ENCODE results near the gene SLC25A14. TPM values are rescaled to one million over a fixed set of nuclear protein-coding genes. Genes with fewer than 3 reads are reported as not detected.
A peak's percentile ranks its signal among the peaks of the same experiment; 100 is the strongest.

Gene SLC25A14, protein sequence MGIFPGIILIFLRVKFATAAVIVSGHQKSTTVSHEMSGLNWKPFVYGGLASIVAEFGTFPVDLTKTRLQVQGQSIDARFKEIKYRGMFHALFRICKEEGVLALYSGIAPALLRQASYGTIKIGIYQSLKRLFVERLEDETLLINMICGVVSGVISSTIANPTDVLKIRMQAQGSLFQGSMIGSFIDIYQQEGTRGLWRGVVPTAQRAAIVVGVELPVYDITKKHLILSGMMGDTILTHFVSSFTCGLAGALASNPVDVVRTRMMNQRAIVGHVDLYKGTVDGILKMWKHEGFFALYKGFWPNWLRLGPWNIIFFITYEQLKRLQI
- total RNA-seq (2021) (19.3 and 21.6 TPM in 2 replicates), Bru-seq, nascent RNA (percentile 64 among the genes with signal in this experiment), BruChase-seq, experiment 1, labeled RNA remaining after a 2-hour chase (percentile 61 among the genes with signal in this experiment), BruChase-seq, experiment 2, labeled RNA remaining after a 6-hour chase (percentile 54 among the genes with signal in this experiment)
- long read RNA-seq, transcript SLC25A14-213 (10 exons, 1,403 nt): major isoform, 10 of 22 reads
- long read RNA-seq, partial matches to known transcripts: 0 of 22 reads
- long read RNA-seq, other reads (novel, unspliced or antisense): 11 of 22 reads

- no TSS peak for BruUV-seq (replicated peaks)
- no peak for TF ChIP-seq EZH2 (IDR thresholded peaks at IDR 0.05; ENCODE audit: borderline replicate concordance, low read depth, low read length, poor library complexity, severe bottlenecking)
- TF ChIP-seq CTCF (conservative IDR thresholded peaks at IDR 0.05; ENCODE audit: low read depth, low read length): no peak
- H3K4me3 ChIP-seq (ENCODE audit: low read depth, low read length, poor library complexity, severe bottlenecking): peak within 1 kb of the TSS; percentile 69
- H3K27me3 ChIP-seq (replicated peaks; ENCODE audit: insufficient read depth, low read depth, low read length, poor library complexity): no peaks in the 10 kb centered on the region
- H3K4me1 ChIP-seq (ENCODE audit: insufficient read depth, low read length, poor library complexity, severe bottlenecking): no peaks in the 10 kb centered on the region
- intact Hi-C loops (cut with micrococcal nuclease; ENCODE audit: unreplicated experiment): loop anchor here (10.0 kb wide), 1 partner anchor 575 kb away; no protein-coding TSS in a partner anchor
- no peaks in the 10 kb centered on the region for H3K9me3 ChIP-seq (ENCODE audit: low read depth, low read length, poor library complexity, severe bottlenecking)
- CTCF ChIA-PET: no interaction called here
- DNase-seq (ENCODE audit: low spot score): peak; percentile 78
- peak within 1 kb of the TSS; percentile 78 for H3K27ac ChIP-seq (ENCODE audit: low read depth, low read length, poor library complexity, severe bottlenecking)
- POLR2A ChIA-PET (ENCODE audit: low non-redundant PET): interaction anchor here (0.7 kb wide), 1 partner anchor 231 kb away, joined by 3 read pairs; no protein-coding TSS in a partner anchor
- no peaks in the 10 kb centered on the region for H3K36me3 ChIP-seq (ENCODE audit: insufficient read depth, low read length, poor library complexity, severe bottlenecking)
Measured at GRCh38 chrX:130339408-130340222, at the start of gene SLC25A14. TSS of gene SLC25A14 (plus strand) at chrX:130339919. CDS start at chrX:130340279, 360 bp downstream.

DNA sequence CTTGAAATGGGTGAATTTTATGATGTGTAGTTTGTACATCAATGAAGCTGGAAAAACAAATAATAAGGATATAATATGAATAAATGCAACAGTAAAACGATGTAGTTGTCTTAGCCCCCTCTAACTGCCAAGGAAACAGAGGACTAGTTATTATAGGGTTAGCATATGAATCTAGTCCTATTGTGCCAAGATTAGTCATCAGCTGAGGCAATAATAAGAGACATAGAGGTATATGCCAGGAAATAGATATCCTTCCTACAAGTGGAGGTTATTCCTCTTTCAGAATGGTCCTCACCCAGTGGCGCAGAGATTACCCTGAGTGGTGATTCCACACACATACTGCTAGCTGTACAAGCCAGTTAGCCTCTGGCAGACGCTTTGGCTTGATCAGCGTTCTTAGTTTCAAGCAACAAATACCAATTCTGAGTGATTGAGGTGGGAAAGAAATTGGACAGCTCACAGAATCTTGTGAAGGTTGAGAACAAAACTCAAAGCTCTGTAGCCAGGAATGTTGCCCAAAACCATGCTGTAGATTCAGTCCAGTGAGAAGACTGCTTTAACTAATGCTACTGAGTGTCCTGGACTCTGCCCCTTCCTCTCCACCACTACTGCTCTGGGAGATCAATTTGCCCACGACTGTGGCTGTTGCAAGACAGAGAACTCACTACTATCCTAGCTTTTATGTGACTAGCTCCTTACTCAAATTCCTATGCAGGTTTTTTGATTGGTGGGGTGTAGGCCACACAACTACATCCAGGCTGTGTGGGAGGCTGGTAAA lies 44.0 kb upstream of the SLC25A14 start:
- intact Hi-C loops (cut with micrococcal nuclease; ENCODE audit: unreplicated experiment): no loop called here
- DNase-seq (ENCODE audit: low spot score): no peak
- POLR2A ChIA-PET (ENCODE audit: low non-redundant PET): no interaction called here
- no peaks in the 10 kb centered on the region for H3K9me3 ChIP-seq (ENCODE audit: low read depth, low read length, poor library complexity, severe bottlenecking)
- TF ChIP-seq CTCF (conservative IDR thresholded peaks at IDR 0.05; ENCODE audit: low read depth, low read length) (no peak), EZH2 (IDR thresholded peaks at IDR 0.05; ENCODE audit: borderline replicate concordance, low read depth, low read length, poor library complexity, severe bottlenecking) (no peak)
- no peak overlapping the region for H3K4me3 ChIP-seq (ENCODE audit: low read depth, low read length, poor library complexity, severe bottlenecking)
- no peak overlapping the region for H3K27ac ChIP-seq (ENCODE audit: low read depth, low read length, poor library complexity, severe bottlenecking)
- H3K27me3 ChIP-seq (replicated peaks; ENCODE audit: insufficient read depth, low read depth, low read length, poor library complexity): no peaks in the 10 kb centered on the region
- H3K36me3 ChIP-seq (ENCODE audit: insufficient read depth, low read length, poor library complexity, severe bottlenecking): no peaks in the 10 kb centered on the region
- BruUV-seq (replicated peaks): no TSS peak
- peaks cover 7% of the 10 kb centered on the region for H3K4me1 ChIP-seq (ENCODE audit: insufficient read depth, low read length, poor library complexity, severe bottlenecking)
- CTCF ChIA-PET: interaction anchor here (0.6 kb wide), 1 partner anchor 40 kb away, joined by 4 read pairs; no protein-coding TSS in a partner anchor

- Histone ChIP-seq H3K4me1 (ENCODE audit: insufficient read depth, low read length, poor library complexity, severe bottlenecking) (peaks cover 7% of the 10 kb centered on the region), H3K4me3 (ENCODE audit: low read depth, low read length, poor library complexity, severe bottlenecking) (no peak overlapping the region), H3K9me3 (ENCODE audit: low read depth, low read length, poor library complexity, severe bottlenecking) (no peaks in the 10 kb centered on the region), H3K27me3 (replicated peaks; ENCODE audit: insufficient read depth, low read depth, low read length, poor library complexity) (no peaks in the 10 kb centered on the region), H3K27ac (ENCODE audit: low read depth, low read length, poor library complexity, severe bottlenecking) (no peak overlapping the region), H3K36me3 (ENCODE audit: insufficient read depth, low read length, poor library complexity, severe bottlenecking) (no peaks in the 10 kb centered on the region)
- POLR2A ChIA-PET (ENCODE audit: low non-redundant PET): no interaction called here
- BruUV-seq (replicated peaks): no TSS peak
- intact Hi-C loops (cut with micrococcal nuclease; ENCODE audit: unreplicated experiment): no loop called here
- no peak for DNase-seq (ENCODE audit: low spot score)
- TF ChIP-seq CTCF (conservative IDR thresholded peaks at IDR 0.05; ENCODE audit: low read depth, low read length) (no peak), EZH2 (IDR thresholded peaks at IDR 0.05; ENCODE audit: borderline replicate concordance, low read depth, low read length, poor library complexity, severe bottlenecking) (no peak)
- CTCF ChIA-PET: no interaction called here
Measured at GRCh38 chrX:130296297-130296678, 43.4 kb upstream of the SLC25A14 start.
